Thyroid gland (tissue), 4 donors: ENCODE data around the gene MUSTN1. TPM values are rescaled to one million over a fixed set of nuclear protein-coding genes. Genes with fewer than 3 reads are reported as not detected.

ENCODE experiments used
- DNase-seq, 2 donors: peaks; one replicate each; pipeline ENCODE4 v3.0.0-alpha.2; 2019
- H3K27ac ChIP-seq, 3 donors: fragments of 200-600 bp; sonication (generic); 1 replicate in 2 of 3; 2 replicates in 1 of 3; pipeline ENCODE4 v1.5.1; 2016 to 2019; ENCODE audit warnings: mild to moderate bottlenecking in 1 of 3, moderate library complexity in 1 of 3
- H3K27me3 ChIP-seq: fragments of 200-600 bp; sonication (generic); one replicate; pipeline ENCODE4 v1.5.1; 2019
- H3K36me3 ChIP-seq, 2 donors: fragments of 200-600 bp; sonication (generic); one replicate each; pipeline ENCODE4 v1.5.1; 2016 to 2019
- H3K4me1 ChIP-seq, 2 donors: fragments of 200-600 bp; sonication (generic); one replicate each; pipeline ENCODE4 v1.5.1; 2017 to 2019
- H3K4me3 ChIP-seq, 3 donors: fragments of 200-600 bp; sonication (generic); replicated peaks in 1 of 3; 1 replicate in 2 of 3; 2 replicates in 1 of 3; pipeline ENCODE4 v1.5.1; 2016; ENCODE audit warnings: mild to moderate bottlenecking in 1 of 3
- H3K9me3 ChIP-seq: fragments of 200-600 bp; sonication (generic); one replicate; pipeline ENCODE4 v1.5.1; 2017
- POLR2A ChIP-seq, 2 donors: fragments of 450-650 bp; IDR thresholded peaks; one replicate each; pipeline ENCODE4 v1.6.1; 2017; ENCODE audit warnings: antibody characterized with exemption in 2 of 2, mild to moderate bottlenecking in 2 of 2, moderate library complexity in 1 of 2
- WGBS, 2 donors: methylation state at CpG; one replicate each; pipeline ENCODE4 v1.1.5; 2017; 5-methylcytosine and 5-hydroxymethylcytosine counted together
- intact Hi-C: fragments of 100-400 bp; cut with DNase I; formaldehyde crosslinking; loops from one replicate; pipeline ENCODE4 v1.15.1; 2023
- total RNA-seq, 4 donors: library from RNA; depleted of rRNA; stranded (reverse); fragments of >200 nt; gene quantifications; one replicate each; pipeline ENCODE4 v1.2.3, GENCODE V29; 2016
- TF ChIP-seq, protein P1 (sequence below), 6 experiments: fragments of 200-600 bp in 3 of 6; fragments of 450-650 bp in 3 of 6; sonication (generic) in 3 of 6; IDR thresholded peaks; one replicate each; pipeline ENCODE4 v1.5.1; 2016 to 2019; ENCODE audit warnings: antibody characterized with exemption in 6 of 6, mild to moderate bottlenecking in 2 of 6, inconsistent platforms in 1 of 6, moderate library complexity in 1 of 6

MUSTN1 gene
- total RNA-seq, 4 donors from 2014 or later, result 4.0 to 7.0 (median 6.7) TPM

DNA sequence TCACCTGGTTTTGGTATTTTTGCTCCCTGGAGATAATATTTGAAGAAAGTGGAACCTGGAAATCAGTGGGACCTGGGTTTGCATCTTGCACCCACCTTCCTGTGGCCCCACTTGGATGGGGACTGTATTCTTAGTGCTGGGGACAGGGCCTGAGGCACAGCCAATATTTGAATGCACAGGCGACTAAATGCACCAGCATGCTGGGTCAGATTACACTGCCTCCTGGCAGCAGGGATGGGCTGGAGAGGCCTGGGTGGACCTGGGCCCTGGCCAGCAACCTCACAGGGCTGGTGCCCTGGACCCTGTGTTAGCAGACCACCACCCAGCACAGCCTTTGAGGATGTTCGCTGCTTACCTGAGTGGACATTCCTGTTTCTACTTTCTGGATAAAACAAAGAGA lies 14.9 kb downstream of the MUSTN1 start:
- H3K4me3 ChIP-seq, result no peak overlapping the region
- no peaks in the 10 kb centered on the region for H3K36me3 ChIP-seq
- H3K27me3 ChIP-seq, result no peaks in the 10 kb centered on the region
- no peaks in the 10 kb centered on the region for H3K9me3 ChIP-seq
- TF ChIP-seq POLR2A (IDR thresholded peaks at IDR 0.05), result no peak
- TF ChIP-seq, protein P1, sequence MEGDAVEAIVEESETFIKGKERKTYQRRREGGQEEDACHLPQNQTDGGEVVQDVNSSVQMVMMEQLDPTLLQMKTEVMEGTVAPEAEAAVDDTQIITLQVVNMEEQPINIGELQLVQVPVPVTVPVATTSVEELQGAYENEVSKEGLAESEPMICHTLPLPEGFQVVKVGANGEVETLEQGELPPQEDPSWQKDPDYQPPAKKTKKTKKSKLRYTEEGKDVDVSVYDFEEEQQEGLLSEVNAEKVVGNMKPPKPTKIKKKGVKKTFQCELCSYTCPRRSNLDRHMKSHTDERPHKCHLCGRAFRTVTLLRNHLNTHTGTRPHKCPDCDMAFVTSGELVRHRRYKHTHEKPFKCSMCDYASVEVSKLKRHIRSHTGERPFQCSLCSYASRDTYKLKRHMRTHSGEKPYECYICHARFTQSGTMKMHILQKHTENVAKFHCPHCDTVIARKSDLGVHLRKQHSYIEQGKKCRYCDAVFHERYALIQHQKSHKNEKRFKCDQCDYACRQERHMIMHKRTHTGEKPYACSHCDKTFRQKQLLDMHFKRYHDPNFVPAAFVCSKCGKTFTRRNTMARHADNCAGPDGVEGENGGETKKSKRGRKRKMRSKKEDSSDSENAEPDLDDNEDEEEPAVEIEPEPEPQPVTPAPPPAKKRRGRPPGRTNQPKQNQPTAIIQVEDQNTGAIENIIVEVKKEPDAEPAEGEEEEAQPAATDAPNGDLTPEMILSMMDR (IDR thresholded peaks at IDR 0.05), result no peak
- intact Hi-C loops, result no loop called here
- H3K27ac ChIP-seq, result no peak overlapping the region
- WGBS, 2 donors, result 92 to 100% methylated on average over 2 of the region's 2 CpGs
- DNase-seq, result no peak
- no peaks in the 10 kb centered on the region for H3K4me1 ChIP-seq

DNA sequence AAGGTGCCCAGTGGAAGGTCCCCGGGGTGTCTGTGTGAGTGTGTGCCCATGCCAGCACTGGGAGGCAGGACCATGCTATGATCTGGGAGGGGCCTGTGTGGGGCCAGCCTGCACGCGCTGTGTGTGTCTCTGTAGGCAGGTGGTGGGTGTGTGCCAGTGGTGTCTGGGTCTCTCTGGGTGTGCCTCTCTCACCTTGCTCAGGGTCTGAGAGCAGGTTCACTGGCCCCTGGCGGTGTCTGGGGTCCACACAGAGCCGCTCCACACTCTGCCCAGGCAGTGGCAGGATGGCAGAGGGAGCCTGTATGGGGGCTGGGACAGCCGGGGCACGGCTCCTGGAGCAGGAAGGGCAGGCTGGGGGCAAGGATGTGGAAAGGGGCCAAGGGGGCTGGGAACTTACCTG lies 17.0 kb downstream of the MUSTN1 start:
- H3K27ac ChIP-seq, result no peak overlapping the region
- H3K36me3 ChIP-seq, result no peaks in the 10 kb centered on the region
- H3K9me3 ChIP-seq, result no peaks in the 10 kb centered on the region
- no peak for DNase-seq
- intact Hi-C loops, result no loop called here
- H3K4me3 ChIP-seq, result no peak overlapping the region
- WGBS, 2 donors, result 85 to 100% methylated on average over 3 to 4 of the region's 7 CpGs
- no peaks in the 10 kb centered on the region for H3K4me1 ChIP-seq
- TF ChIP-seq, protein P1 (IDR thresholded peaks at IDR 0.05), result no peak
- no peak for TF ChIP-seq POLR2A (IDR thresholded peaks at IDR 0.05)
- H3K27me3 ChIP-seq, result no peaks in the 10 kb centered on the region

- intact Hi-C loops, result no loop called here
Measured at GRCh38 chr3:52817221-52817620, 17.6 kb downstream of the MUSTN1 start.

DNA sequence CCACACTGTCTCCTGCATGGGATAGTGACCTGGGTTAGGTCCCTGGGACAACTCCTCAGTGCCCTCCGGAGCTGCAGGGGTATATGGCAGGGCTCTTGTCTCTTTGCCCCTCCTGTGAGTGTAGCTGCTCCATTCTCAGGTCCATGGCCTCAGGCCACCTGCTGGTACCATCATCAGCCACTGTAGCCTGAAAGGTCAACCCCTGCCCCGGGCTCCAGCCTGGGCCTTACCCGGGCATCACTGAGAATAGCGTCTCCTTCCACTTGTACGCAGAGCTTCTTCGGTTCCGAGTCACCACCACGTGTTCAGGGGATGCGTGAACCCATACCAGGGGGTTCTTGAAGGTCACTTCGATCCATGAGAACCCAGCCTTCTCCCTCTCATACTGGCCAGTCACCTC lies 18.2 kb downstream of the MUSTN1 start:
- Histone ChIP-seq H3K27ac (no peak overlapping the region), H3K36me3 (no peaks in the 10 kb centered on the region), H3K27me3 (no peaks in the 10 kb centered on the region), H3K4me1 (no peaks in the 10 kb centered on the region), H3K4me3 (no peak overlapping the region), H3K9me3 (no peaks in the 10 kb centered on the region)
- 96 to 100% methylated on average over 7 to 10 of the region's 10 CpGs for WGBS, 2 donors
- intact Hi-C loops, result no loop called here
- no peak for TF ChIP-seq POLR2A (IDR thresholded peaks at IDR 0.05)
- TF ChIP-seq, protein P1 (IDR thresholded peaks at IDR 0.05), result no peak
- no peak for DNase-seq

More at GRCh38 chr3:52817221-52817620, 17.6 kb downstream of the MUSTN1 start:
- DNase-seq, result no peak
- no peak overlapping the region for H3K27ac ChIP-seq
- no peaks in the 10 kb centered on the region for H3K27me3 ChIP-seq
- H3K4me3 ChIP-seq, result no peak overlapping the region
- H3K4me1 ChIP-seq, result no peaks in the 10 kb centered on the region
- no peaks in the 10 kb centered on the region for H3K9me3 ChIP-seq
- no peaks in the 10 kb centered on the region for H3K36me3 ChIP-seq
- TF ChIP-seq, protein P1 (IDR thresholded peaks at IDR 0.05), result no peak
- TF ChIP-seq POLR2A (IDR thresholded peaks at IDR 0.05), result no peak
- 95 to 99% methylated on average over 10 of the region's 10 CpGs for whole genome bisulfite sequencing, 2 donors

- no peaks in the 10 kb centered on the region for H3K4me1 ChIP-seq
- intact Hi-C loops, result no loop called here
- no peak overlapping the region for H3K27ac ChIP-seq
- no peaks in the 10 kb centered on the region for H3K9me3 ChIP-seq
- WGBS, 2 donors, result 91 to 100% methylated on average over 5 to 6 of the region's 6 CpGs
- TF ChIP-seq, protein P1 (IDR thresholded peaks at IDR 0.05), result no peak
- TF ChIP-seq POLR2A (IDR thresholded peaks at IDR 0.05), result no peak
- H3K4me3 ChIP-seq, result no peak overlapping the region
- DNase-seq, result no peak
- no peaks in the 10 kb centered on the region for H3K36me3 ChIP-seq
- H3K27me3 ChIP-seq, result no peaks in the 10 kb centered on the region
Measured at GRCh38 chr3:52816199-52816598, 18.6 kb downstream of the MUSTN1 start.
